HCT116 (cell line): ENCODE results near the gene DMD. TPM values are rescaled to one million over a fixed set of nuclear protein-coding genes. Genes with fewer than 3 reads are reported as not detected.

Experiments used
- ATAC-seq: fragments of 200-7000 bp; cut with Tn5 transposase; 2 replicates; pipeline ENCODE4 v1.9.1; 2020; ENCODE audit warnings: mild to moderate bottlenecking, moderate library complexity
- BruUV-seq: library from RNA; stranded (reverse); fragments of 400-500 nt; replicated peaks from 2 replicates; lab custom pipeline; 2021; lab: Mats Ljungman, UMichigan
- CTCF ChIA-PET: fragments of 300-600 bp; sonication (Branson Sonifier 250); formaldehyde crosslinking; loops from one replicate; lab custom pipeline; 2021; ENCODE audit warnings: antibody characterized with exemption; lab: Charles Lee
- POLR2A ChIA-PET: fragments of 300-600, 350-600 bp; sonication (Branson Sonifier 250); formaldehyde crosslinking; loops from one replicate; lab custom pipeline; 2021; ENCODE audit warnings: antibody characterized with exemption; lab: Charles Lee
- RAD21 ChIA-PET, 2 experiments: fragments of 300-600 bp; sonication (Branson Sonifier 250); formaldehyde crosslinking; loops; one replicate each; lab custom pipeline; 2023; ENCODE audit warnings: low total read pairs in 2 of 2; ENCODE audit not compliant: uncharacterized antibody in 2 of 2, unreplicated experiment in 2 of 2, low non-redundant PET in 1 of 2; lab: Charles Lee
- DNase-seq: peaks from one replicate; pipeline ENCODE4 v3.0.0-alpha.2; 2010; ENCODE audit warnings: low read depth, low spot score
- H2AFZ ChIP-seq: fragments of 200-600 bp; shearing (Covaris generic), sonication (generic); 2 replicates; pipeline ENCODE4 v1.6.1; 2017; ENCODE audit warnings: low read depth, mixed run types, mixed read lengths, antibody characterized with exemption, low read length; ENCODE audit not compliant: poor library complexity, severe bottlenecking
- H3K27ac ChIP-seq: 2 replicates; pipeline ENCODE4 v1.5.1; 2012; ENCODE audit warnings: low read depth, low read length
- H3K27me3 ChIP-seq: fragments of 200-600 bp; sonication (generic); 2 replicates; pipeline ENCODE4 v1.6.1; 2016; ENCODE audit warnings: mixed run types, low read length, mixed read lengths; ENCODE audit not compliant: insufficient read depth
- H3K36me3 ChIP-seq, 2 experiments: fragments of 200-500 bp in 1 of 2; fragments of 200-600 bp in 1 of 2; sonication (Bioruptor generic) in 1 of 2; sonication (generic) in 1 of 2; 2 replicates each; pipeline versions ENCODE4 v1.5.1 to v1.6.1; 2014 to 2016; ENCODE audit warnings: low read length in 2 of 2, inconsistent platforms in 1 of 2, mixed read lengths in 1 of 2, mixed run types in 1 of 2; ENCODE audit not compliant: insufficient read depth in 2 of 2, control insufficient read depth in 1 of 2
- H3K4me1 ChIP-seq, 2 experiments: fragments of 200-600 bp in 1 of 2; sonication (generic) in 1 of 2; 2 replicates each; pipeline versions ENCODE4 v1.5.1 to v1.6.1; 2012 to 2017; ENCODE audit warnings: low read length in 2 of 2, inconsistent platforms in 1 of 2, mild to moderate bottlenecking in 1 of 2, mixed read lengths in 1 of 2, mixed run types in 1 of 2, moderate library complexity in 1 of 2; ENCODE audit not compliant: insufficient read depth in 2 of 2, control insufficient read depth in 1 of 2
- H3K4me2 ChIP-seq: fragments of 200-600 bp; sonication (generic); 2 replicates; pipeline ENCODE4 v1.6.1; 2017; ENCODE audit warnings: mixed run types, low read length, mixed read lengths
- H3K4me3 ChIP-seq, 2 experiments: fragments of 200-600 bp in 1 of 2; sonication (generic) in 1 of 2; replicated peaks in 1 of 2; 2 replicates each; pipeline ENCODE4 v1.5.1; 2011 to 2016; ENCODE audit warnings: low read length in 2 of 2, control low read depth in 1 of 2, low read depth in 1 of 2, mild to moderate bottlenecking in 1 of 2, mixed read lengths in 1 of 2, mixed run types in 1 of 2
- H3K79me2 ChIP-seq: fragments of 200-600 bp; sonication (generic); 2 replicates; pipeline ENCODE4 v1.6.1; 2017; ENCODE audit warnings: mild to moderate bottlenecking, mixed run types, low read length, moderate library complexity, mixed read lengths; ENCODE audit not compliant: insufficient read depth
- H3K9ac ChIP-seq: fragments of 200-600 bp; sonication (generic); 2 replicates; pipeline ENCODE4 v1.6.1; 2016; ENCODE audit warnings: low read length, mixed read lengths
- H3K9me2 ChIP-seq: fragments of 200-600 bp; sonication (generic), shearing (Covaris generic); 2 replicates; pipeline ENCODE4 v1.6.1; 2017; ENCODE audit warnings: mixed run types, mild to moderate bottlenecking, moderate library complexity; ENCODE audit not compliant: insufficient read depth
- H3K9me3 ChIP-seq, 2 experiments: fragments of 200-500 bp in 1 of 2; fragments of 200-600 bp in 1 of 2; sonication (Bioruptor generic) in 1 of 2; sonication (generic) in 1 of 2; 2 replicates each; pipeline ENCODE4 v1.6.1; 2014 to 2017; ENCODE audit warnings: low read length in 2 of 2, mixed read lengths in 2 of 2, inconsistent platforms in 1 of 2, low read depth in 1 of 2, mild to moderate bottlenecking in 1 of 2, mixed run types in 1 of 2, moderate library complexity in 1 of 2; ENCODE audit not compliant: control insufficient read depth in 1 of 2, insufficient read depth in 1 of 2
- H4K20me1 ChIP-seq: fragments of 200-600 bp; sonication (generic), shearing (Covaris generic); 2 replicates; pipeline ENCODE4 v1.6.1; 2017; ENCODE audit warnings: mixed run types, mild to moderate bottlenecking, moderate library complexity; ENCODE audit not compliant: insufficient read depth
- ELF1 ChIP-seq: IDR thresholded peaks from 2 replicates; pipeline ENCODE4 v1.6.1; 2012; ENCODE audit warnings: low read depth, borderline replicate concordance
- EZH2phosphoT487 ChIP-seq: fragments of 200-600 bp; IDR thresholded peaks from 2 replicates; pipeline ENCODE4 v1.6.1; 2018; ENCODE audit warnings: antibody characterized with exemption, borderline replicate concordance
- REST ChIP-seq: IDR thresholded peaks from 2 replicates; pipeline ENCODE4 v1.6.1; 2012; ENCODE audit warnings: low read depth
- TCF7L2 ChIP-seq: IDR thresholded peaks from 2 replicates; pipeline ENCODE4 v1.7.0; 2011; ENCODE audit warnings: borderline replicate concordance, inconsistent platforms; ENCODE audit not compliant: insufficient read depth, insufficient read length; ENCODE audit errors: extremely low read depth
- intact Hi-C: fragments of 100-400 bp; cut with micrococcal nuclease; formaldehyde crosslinking; loops from 2 replicates; pipeline ENCODE4 v1.10.0; 2022
- total RNA-seq: library from RNA; stranded (reverse); gene quantifications from one replicate; pipeline ENCODE4 v1.2.1, GENCODE V29; 2021; ENCODE audit not compliant: unreplicated experiment

The DMD gene
- total RNA-seq, 1 experiment from 2014 or later = 0.05 TPM

- intact Hi-C loops = no loop called here
- TF ChIP-seq REST (no peak), ELF1 (no peak)
- Histone ChIP-seq H3K27ac (no peak overlapping the region), H3K9me2 (no peaks in the 10 kb centered on the region), H3K9me3 (no peaks in the 10 kb centered on the region), H3K4me3 (no peak overlapping the region), H3K9ac (no peak overlapping the region), H3K79me2 (no peaks in the 10 kb centered on the region), H3K36me3 (no peaks in the 10 kb centered on the region), H3K4me2 (no peak overlapping the region), H4K20me1 (no peaks in the 10 kb centered on the region), H3K4me1 (no peaks in the 10 kb centered on the region), H2AFZ (no peak overlapping the region), H3K27me3 (no peaks in the 10 kb centered on the region)
- CTCF ChIA-PET = no interaction called here
- RAD21 ChIA-PET = no interaction called here
- POLR2A ChIA-PET = no interaction called here
- DNase-seq = no peak
- no peak for ATAC-seq
- BruUV-seq = no TSS peak
Measured at GRCh38 chrX:31222946-31223345, 1988.4 kb downstream of the DMD start.

- Histone ChIP-seq H3K4me1 (no peaks in the 10 kb centered on the region), H3K4me2 (no peak overlapping the region), H2AFZ (no peak overlapping the region), H3K36me3 (no peaks in the 10 kb centered on the region), H3K9me2 (no peaks in the 10 kb centered on the region), H3K27ac (no peak overlapping the region), H3K27me3 (no peaks in the 10 kb centered on the region), H3K9ac (no peak overlapping the region), H3K79me2 (no peaks in the 10 kb centered on the region), H3K9me3 (no peaks in the 10 kb centered on the region), H4K20me1 (no peaks in the 10 kb centered on the region), H3K4me3 (no peak overlapping the region)
- POLR2A ChIA-PET = no interaction called here
- intact Hi-C loops = no loop called here
- CTCF ChIA-PET = no interaction called here
- DNase-seq = no peak
- BruUV-seq = no TSS peak
- ATAC-seq = no peak
- RAD21 ChIA-PET = no interaction called here
- no peak for TF ChIP-seq TCF7L2
- TF ChIP-seq EZH2phosphoT487 = no peak
Measured at GRCh38 chrX:31219174-31219573, 1992.2 kb downstream of the DMD start.
